ENCODE measurements around the gene NWD2.
"Not testable (repeated sequence)": the region's sequence is repeated elsewhere in the genome, so short reads cannot be mapped to it uniquely, and the experiment has no call there.

The NWD2 gene

GRCh38 chr4:37400241-37400881 lies 155.8 kb downstream of the NWD2 start:
- DNase-seq: no peak

- DNase-seq: not testable (repeated sequence)
Measured at GRCh38 chr4:37407938-37408826, 163.6 kb downstream of the NWD2 start.

GRCh38 chr4:37413612-37414011 lies 169.1 kb downstream of the NWD2 start:
- DNase-seq: not testable (repeated sequence)

GRCh38 chr4:37415845-37416369 lies 171.4 kb downstream of the NWD2 start:
- DNase-seq: no peak

- no peak for DNase-seq
Measured at GRCh38 chr4:37421614-37422013, 177.1 kb downstream of the NWD2 start.

- DNase-seq: no peak
Measured at GRCh38 chr4:37422102-37422501, 177.6 kb downstream of the NWD2 start.

GRCh38 chr4:37422638-37423037 lies 178.1 kb downstream of the NWD2 start:
- no peak for DNase-seq

GRCh38 chr4:37423310-37423709 lies 178.8 kb downstream of the NWD2 start:
- no peak for DNase-seq

- DNase-seq: no peak
Measured at GRCh38 chr4:37424753-37425152, 180.2 kb downstream of the NWD2 start.

- no peak for DNase-seq
Measured at GRCh38 chr4:37425857-37426256, 181.3 kb downstream of the NWD2 start.

- no peak for DNase-seq
Measured at GRCh38 chr4:37427193-37427592, 182.7 kb downstream of the NWD2 start.

- no peak for DNase-seq
Measured at GRCh38 chr4:37429906-37430305, 185.4 kb downstream of the NWD2 start.

- DNase-seq: no peak
Measured at GRCh38 chr4:37430718-37431416, 186.3 kb downstream of the NWD2 start.

GRCh38 chr4:37431417-37431743 lies 186.8 kb downstream of the NWD2 start:
- DNase-seq: no peak

- no peak for DNase-seq
Measured at GRCh38 chr4:37434469-37434868, 189.9 kb downstream of the NWD2 start.

GRCh38 chr4:37436546-37436945 lies 192.0 kb downstream of the NWD2 start:
- DNase-seq: no peak

- DNase-seq: no peak
Measured at GRCh38 chr4:37437163-37437562, 192.6 kb downstream of the NWD2 start.

GRCh38 chr4:37438564-37439279 lies 194.2 kb downstream of the NWD2 start:
- DNase-seq: no peak

GRCh38 chr4:37439809-37440474 lies 195.4 kb downstream of the NWD2 start:
- no peak for DNase-seq

GRCh38 chr4:37440501-37440900 lies 196.0 kb downstream of the NWD2 start:
- DNase-seq: no peak

- no peak for DNase-seq
Measured at GRCh38 chr4:37441231-37442061, 196.9 kb downstream of the NWD2 start.

GRCh38 chr4:37442062-37442323 lies 197.4 kb downstream of the NWD2 start:
- no peak for DNase-seq
